ENCODE measurements around the gene ABI3BP. TPM values are rescaled to one million over a fixed set of nuclear protein-coding genes. Genes with fewer than 3 reads are reported as not detected.

The ABI3BP gene
- total and polyA plus RNA-seq, 2 donors (not counting 1 experiment from before 2014, with no cell fraction given): 4.8 to 62.9 TPM

DNA sequence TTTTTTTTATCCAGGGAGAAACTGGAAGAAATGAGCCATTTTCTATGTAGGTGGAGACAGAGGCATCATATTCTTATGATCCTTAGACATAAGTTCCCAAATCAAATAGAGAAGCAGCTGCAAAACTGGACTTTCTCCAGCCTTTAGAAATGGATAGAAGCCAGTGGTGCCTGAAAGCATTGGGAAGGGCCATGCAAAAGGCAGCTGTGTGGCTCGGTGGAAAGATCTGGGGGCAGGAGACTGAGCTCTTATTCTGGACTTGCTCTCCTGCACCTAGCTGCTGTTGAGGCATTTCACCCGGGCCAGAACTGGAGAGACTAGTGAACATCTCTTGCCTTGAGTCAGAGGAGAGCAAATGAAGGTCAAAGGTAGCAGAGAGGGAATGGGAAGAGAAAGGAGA lies 210.9 kb downstream of the ABI3BP start:
- H3K4me3 ChIP-seq (replicated peaks in 1 of 4; ENCODE audit: control extremely low read depth in 1 of 4, insufficient read depth in 1 of 4, low read depth in 3 of 4, low read length in 4 of 4): no peak overlapping the region
- H4K20me1 ChIP-seq (ENCODE audit: control insufficient read depth, extremely low read depth, insufficient read depth, low read length): no peaks in the 10 kb centered on the region
- H3K4me1 ChIP-seq (ENCODE audit: control insufficient read depth, extremely low read depth, insufficient read depth, low read length): peaks cover 5% of the 10 kb centered on the region
- H3K4me2 ChIP-seq (ENCODE audit: extremely low read depth, insufficient read depth, low read length): no peak overlapping the region
- no peak overlapping the region for H3K27ac ChIP-seq (ENCODE audit: insufficient read depth, low read length)
- H3K36me3 ChIP-seq (ENCODE audit: control insufficient read depth, insufficient read depth, low read length): no peaks in the 10 kb centered on the region
- H3K9me3 ChIP-seq (ENCODE audit: control insufficient read depth, insufficient read depth, low read depth, low read length): no peaks in the 10 kb centered on the region
- H3K9ac ChIP-seq (ENCODE audit: insufficient read depth, low read length): no peak overlapping the region
- H3K79me2 ChIP-seq (ENCODE audit: control insufficient read depth, insufficient read depth, low read length): no peaks in the 10 kb centered on the region
- H2AFZ ChIP-seq (ENCODE audit: low read length): no peak overlapping the region
- no peaks in the 10 kb centered on the region for H3K27me3 ChIP-seq (ENCODE audit: control insufficient read depth, insufficient read depth, low read length)
- peak in 1 of 2 donors; percentile 29 for DNase-seq (ENCODE audit: low read depth in 2 of 2)
- TF ChIP-seq EZH2 (IDR thresholded peaks at IDR 0.05; ENCODE audit: low read length, missing control alignments): no peak
- TF ChIP-seq, protein P1, sequence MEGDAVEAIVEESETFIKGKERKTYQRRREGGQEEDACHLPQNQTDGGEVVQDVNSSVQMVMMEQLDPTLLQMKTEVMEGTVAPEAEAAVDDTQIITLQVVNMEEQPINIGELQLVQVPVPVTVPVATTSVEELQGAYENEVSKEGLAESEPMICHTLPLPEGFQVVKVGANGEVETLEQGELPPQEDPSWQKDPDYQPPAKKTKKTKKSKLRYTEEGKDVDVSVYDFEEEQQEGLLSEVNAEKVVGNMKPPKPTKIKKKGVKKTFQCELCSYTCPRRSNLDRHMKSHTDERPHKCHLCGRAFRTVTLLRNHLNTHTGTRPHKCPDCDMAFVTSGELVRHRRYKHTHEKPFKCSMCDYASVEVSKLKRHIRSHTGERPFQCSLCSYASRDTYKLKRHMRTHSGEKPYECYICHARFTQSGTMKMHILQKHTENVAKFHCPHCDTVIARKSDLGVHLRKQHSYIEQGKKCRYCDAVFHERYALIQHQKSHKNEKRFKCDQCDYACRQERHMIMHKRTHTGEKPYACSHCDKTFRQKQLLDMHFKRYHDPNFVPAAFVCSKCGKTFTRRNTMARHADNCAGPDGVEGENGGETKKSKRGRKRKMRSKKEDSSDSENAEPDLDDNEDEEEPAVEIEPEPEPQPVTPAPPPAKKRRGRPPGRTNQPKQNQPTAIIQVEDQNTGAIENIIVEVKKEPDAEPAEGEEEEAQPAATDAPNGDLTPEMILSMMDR (conservative IDR thresholded peaks at IDR 0.05 in 1 of 2, IDR thresholded peaks at IDR 0.05 in 1 of 2; ENCODE audit: low read depth in 1 of 2, low read length in 2 of 2): no peak

DNA sequence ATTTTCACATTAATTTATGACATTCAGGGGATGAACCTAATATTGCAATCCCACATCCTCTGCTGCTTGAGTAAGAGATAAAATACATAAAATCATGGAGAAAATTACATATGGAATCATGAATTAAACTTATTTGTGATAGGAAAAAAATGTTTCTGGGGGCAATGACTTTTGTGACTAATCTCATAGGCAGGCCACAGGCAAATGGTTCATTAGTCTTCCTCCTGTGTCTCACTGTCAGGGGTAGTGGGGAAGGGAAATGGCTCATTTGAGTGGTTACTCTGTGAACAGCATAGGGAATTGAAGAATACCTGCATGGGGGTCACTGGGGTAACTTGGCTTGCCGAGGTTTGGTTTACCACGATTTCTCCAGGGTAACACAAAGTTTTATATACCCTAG lies 211.9 kb downstream of the ABI3BP start:
- DNase-seq (ENCODE audit: low read depth in 2 of 2): peak in 1 of 2 donors; percentile 77
- H3K9me3 ChIP-seq (ENCODE audit: control insufficient read depth, insufficient read depth, low read depth, low read length): no peaks in the 10 kb centered on the region
- peaks cover 6% of the 10 kb centered on the region for H3K4me1 ChIP-seq (ENCODE audit: control insufficient read depth, extremely low read depth, insufficient read depth, low read length)
- TF ChIP-seq, protein P1 (conservative IDR thresholded peaks at IDR 0.05 in 1 of 2, IDR thresholded peaks at IDR 0.05 in 1 of 2; ENCODE audit: low read depth in 1 of 2, low read length in 2 of 2): no peak
- TF ChIP-seq EZH2 (IDR thresholded peaks at IDR 0.05; ENCODE audit: low read length, missing control alignments): no peak
- no peak overlapping the region for H3K9ac ChIP-seq (ENCODE audit: insufficient read depth, low read length)
- H3K4me2 ChIP-seq (ENCODE audit: extremely low read depth, insufficient read depth, low read length): no peak overlapping the region
- no peak overlapping the region for H3K4me3 ChIP-seq (replicated peaks in 1 of 4; ENCODE audit: control extremely low read depth in 1 of 4, insufficient read depth in 1 of 4, low read depth in 3 of 4, low read length in 4 of 4)
- H4K20me1 ChIP-seq (ENCODE audit: control insufficient read depth, extremely low read depth, insufficient read depth, low read length): no peaks in the 10 kb centered on the region
- no peak overlapping the region for H3K27ac ChIP-seq (ENCODE audit: insufficient read depth, low read length)
- H3K79me2 ChIP-seq (ENCODE audit: control insufficient read depth, insufficient read depth, low read length): no peaks in the 10 kb centered on the region
- H3K27me3 ChIP-seq (ENCODE audit: control insufficient read depth, insufficient read depth, low read length): no peaks in the 10 kb centered on the region
- H3K36me3 ChIP-seq (ENCODE audit: control insufficient read depth, insufficient read depth, low read length): no peaks in the 10 kb centered on the region
- no peak overlapping the region for H2AFZ ChIP-seq (ENCODE audit: low read length)

DNA sequence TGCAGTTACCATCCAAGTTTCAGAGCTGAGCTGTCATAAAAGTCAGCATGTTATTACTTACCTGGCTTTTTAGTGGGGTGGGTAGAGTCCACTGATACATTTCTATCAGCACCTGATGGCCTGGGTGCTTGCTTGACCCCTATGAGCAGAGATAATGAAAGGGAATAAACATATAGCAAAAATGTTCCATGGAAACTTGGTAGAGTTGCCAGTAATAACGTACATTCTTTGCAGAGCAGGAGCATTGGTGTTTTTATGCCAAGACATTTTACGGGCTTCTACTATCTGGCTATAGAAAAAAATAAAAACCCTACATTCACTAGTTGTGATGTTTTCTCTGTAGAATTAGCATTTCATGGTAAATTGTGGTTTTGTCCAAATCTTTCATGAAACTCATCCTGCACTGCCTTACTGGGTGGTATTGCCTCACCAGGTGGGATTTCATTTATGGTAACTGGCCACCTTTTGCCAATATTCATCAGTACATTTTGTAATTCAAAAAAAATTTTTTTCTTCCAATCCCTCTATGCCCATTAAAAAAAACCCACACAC lies 213.1 kb downstream of the ABI3BP start:
- TF ChIP-seq, protein P1 (conservative IDR thresholded peaks at IDR 0.05 in 1 of 2, IDR thresholded peaks at IDR 0.05 in 1 of 2; ENCODE audit: low read depth in 1 of 2, low read length in 2 of 2): no peak
- TF ChIP-seq EZH2 (IDR thresholded peaks at IDR 0.05; ENCODE audit: low read length, missing control alignments): no peak
- DNase-seq (ENCODE audit: low read depth in 2 of 2): peak in 1 of 2 donors; percentile 7
- no peaks in the 10 kb centered on the region for H3K9me3 ChIP-seq (ENCODE audit: control insufficient read depth, insufficient read depth, low read depth, low read length)
- no peak overlapping the region for H3K27ac ChIP-seq (ENCODE audit: insufficient read depth, low read length)
- H3K4me2 ChIP-seq (ENCODE audit: extremely low read depth, insufficient read depth, low read length): no peak overlapping the region
- H3K27me3 ChIP-seq (ENCODE audit: control insufficient read depth, insufficient read depth, low read length): no peaks in the 10 kb centered on the region
- H3K36me3 ChIP-seq (ENCODE audit: control insufficient read depth, insufficient read depth, low read length): no peaks in the 10 kb centered on the region
- no peaks in the 10 kb centered on the region for H3K79me2 ChIP-seq (ENCODE audit: control insufficient read depth, insufficient read depth, low read length)
- H3K9ac ChIP-seq (ENCODE audit: insufficient read depth, low read length): no peak overlapping the region
- H3K4me1 ChIP-seq (ENCODE audit: control insufficient read depth, extremely low read depth, insufficient read depth, low read length): peaks cover 10% of the 10 kb centered on the region
- H2AFZ ChIP-seq (ENCODE audit: low read length): no peak overlapping the region
- no peak overlapping the region for H3K4me3 ChIP-seq (replicated peaks in 1 of 4; ENCODE audit: control extremely low read depth in 1 of 4, insufficient read depth in 1 of 4, low read depth in 3 of 4, low read length in 4 of 4)
- H4K20me1 ChIP-seq (ENCODE audit: control insufficient read depth, extremely low read depth, insufficient read depth, low read length): no peaks in the 10 kb centered on the region

Measured in fibroblast of lung (primary cell).